Liver (tissue), 3 donors: ENCODE measurements around the gene SCIMP.
"Not testable (repeated sequence)": the region's sequence is repeated elsewhere in the genome, so short reads cannot be mapped to it uniquely, and the experiment has no call there.

Source experiments
- MAX ChIP-seq: IDR thresholded peaks from 2 replicates; pipeline ENCODE4 v1.6.1; 2016; ENCODE audit warnings: antibody characterized with exemption
- RAD21 ChIP-seq, 2 donors: IDR thresholded peaks; 2 replicates each; pipeline ENCODE4 v1.6.1; 2016; ENCODE audit warnings: antibody characterized with exemption in 2 of 2, mild to moderate bottlenecking in 2 of 2
- RXRA ChIP-seq, 2 donors: IDR thresholded peaks; 2 replicates each; pipeline ENCODE4 v1.6.1; 2017 to 2018; ENCODE audit warnings: antibody characterized with exemption in 2 of 2, mild to moderate bottlenecking in 1 of 2
- TF ChIP-seq, protein P1 (sequence below): fragments of 150-350 bp; IDR thresholded peaks from 2 replicates; pipeline ENCODE4 v1.5.1; 2017; ENCODE audit warnings: improper control_type of control experiment, low read depth, low read length; ENCODE audit not compliant: missing input control
- TF ChIP-seq, protein P2 (sequence below): IDR thresholded peaks from 2 replicates; pipeline ENCODE4 v1.6.1; 2016; ENCODE audit warnings: antibody characterized with exemption
- TF ChIP-seq, protein P3 (sequence below): IDR thresholded peaks from 2 replicates; pipeline ENCODE4 v1.6.1; 2016; ENCODE audit warnings: antibody characterized with exemption, mild to moderate bottlenecking
- donor health status: healthy.
- donor health status: healthy.

DNA sequence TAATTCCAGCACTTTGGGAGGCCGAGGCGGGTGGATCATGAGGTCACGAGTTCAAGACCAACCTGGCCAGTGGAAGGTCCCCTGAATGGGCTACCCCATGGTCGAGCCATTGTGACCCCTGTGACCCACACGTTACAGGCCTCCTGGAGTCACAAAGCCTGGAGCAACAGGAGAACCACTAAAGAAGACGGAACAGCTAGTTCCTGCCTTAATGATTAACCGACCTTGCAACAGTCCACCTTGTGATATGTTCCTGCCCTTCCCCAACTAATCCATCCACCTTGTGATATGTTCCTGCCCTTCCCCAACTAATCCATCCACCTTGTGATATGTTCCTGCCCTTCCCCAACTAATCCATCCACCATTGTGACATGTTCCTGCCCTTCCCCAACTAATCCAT lies 5.1 kb upstream of the SCIMP start:
- not testable (repeated sequence) for TF ChIP-seq MAX; RAD21 (IDR thresholded peaks at IDR 0.05); RXRA (IDR thresholded peaks at IDR 0.05)
- TF ChIP-seq, protein P1, sequence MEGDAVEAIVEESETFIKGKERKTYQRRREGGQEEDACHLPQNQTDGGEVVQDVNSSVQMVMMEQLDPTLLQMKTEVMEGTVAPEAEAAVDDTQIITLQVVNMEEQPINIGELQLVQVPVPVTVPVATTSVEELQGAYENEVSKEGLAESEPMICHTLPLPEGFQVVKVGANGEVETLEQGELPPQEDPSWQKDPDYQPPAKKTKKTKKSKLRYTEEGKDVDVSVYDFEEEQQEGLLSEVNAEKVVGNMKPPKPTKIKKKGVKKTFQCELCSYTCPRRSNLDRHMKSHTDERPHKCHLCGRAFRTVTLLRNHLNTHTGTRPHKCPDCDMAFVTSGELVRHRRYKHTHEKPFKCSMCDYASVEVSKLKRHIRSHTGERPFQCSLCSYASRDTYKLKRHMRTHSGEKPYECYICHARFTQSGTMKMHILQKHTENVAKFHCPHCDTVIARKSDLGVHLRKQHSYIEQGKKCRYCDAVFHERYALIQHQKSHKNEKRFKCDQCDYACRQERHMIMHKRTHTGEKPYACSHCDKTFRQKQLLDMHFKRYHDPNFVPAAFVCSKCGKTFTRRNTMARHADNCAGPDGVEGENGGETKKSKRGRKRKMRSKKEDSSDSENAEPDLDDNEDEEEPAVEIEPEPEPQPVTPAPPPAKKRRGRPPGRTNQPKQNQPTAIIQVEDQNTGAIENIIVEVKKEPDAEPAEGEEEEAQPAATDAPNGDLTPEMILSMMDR: not testable (repeated sequence)
- TF ChIP-seq, protein P2, sequence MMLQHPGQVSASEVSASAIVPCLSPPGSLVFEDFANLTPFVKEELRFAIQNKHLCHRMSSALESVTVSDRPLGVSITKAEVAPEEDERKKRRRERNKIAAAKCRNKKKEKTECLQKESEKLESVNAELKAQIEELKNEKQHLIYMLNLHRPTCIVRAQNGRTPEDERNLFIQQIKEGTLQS: not testable (repeated sequence)
- TF ChIP-seq, protein P3, sequence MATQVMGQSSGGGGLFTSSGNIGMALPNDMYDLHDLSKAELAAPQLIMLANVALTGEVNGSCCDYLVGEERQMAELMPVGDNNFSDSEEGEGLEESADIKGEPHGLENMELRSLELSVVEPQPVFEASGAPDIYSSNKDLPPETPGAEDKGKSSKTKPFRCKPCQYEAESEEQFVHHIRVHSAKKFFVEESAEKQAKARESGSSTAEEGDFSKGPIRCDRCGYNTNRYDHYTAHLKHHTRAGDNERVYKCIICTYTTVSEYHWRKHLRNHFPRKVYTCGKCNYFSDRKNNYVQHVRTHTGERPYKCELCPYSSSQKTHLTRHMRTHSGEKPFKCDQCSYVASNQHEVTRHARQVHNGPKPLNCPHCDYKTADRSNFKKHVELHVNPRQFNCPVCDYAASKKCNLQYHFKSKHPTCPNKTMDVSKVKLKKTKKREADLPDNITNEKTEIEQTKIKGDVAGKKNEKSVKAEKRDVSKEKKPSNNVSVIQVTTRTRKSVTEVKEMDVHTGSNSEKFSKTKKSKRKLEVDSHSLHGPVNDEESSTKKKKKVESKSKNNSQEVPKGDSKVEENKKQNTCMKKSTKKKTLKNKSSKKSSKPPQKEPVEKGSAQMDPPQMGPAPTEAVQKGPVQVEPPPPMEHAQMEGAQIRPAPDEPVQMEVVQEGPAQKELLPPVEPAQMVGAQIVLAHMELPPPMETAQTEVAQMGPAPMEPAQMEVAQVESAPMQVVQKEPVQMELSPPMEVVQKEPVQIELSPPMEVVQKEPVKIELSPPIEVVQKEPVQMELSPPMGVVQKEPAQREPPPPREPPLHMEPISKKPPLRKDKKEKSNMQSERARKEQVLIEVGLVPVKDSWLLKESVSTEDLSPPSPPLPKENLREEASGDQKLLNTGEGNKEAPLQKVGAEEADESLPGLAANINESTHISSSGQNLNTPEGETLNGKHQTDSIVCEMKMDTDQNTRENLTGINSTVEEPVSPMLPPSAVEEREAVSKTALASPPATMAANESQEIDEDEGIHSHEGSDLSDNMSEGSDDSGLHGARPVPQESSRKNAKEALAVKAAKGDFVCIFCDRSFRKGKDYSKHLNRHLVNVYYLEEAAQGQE: not testable (repeated sequence)
